Hematopoietic multipotent progenitor cell treated with erythropoietin and hydrocortisone succinate and interleukin-3 and kit ligand, for 17 days (in vitro differentiated cells): ENCODE measurements around the gene CCDC184.

Experiments used
- DNase-seq: peaks from one replicate; pipeline ENCODE4 v3.0.0-alpha.2; 2015; ENCODE audit warnings: low spot score

The CCDC184 gene

GRCh38 chr12:48179466-48179865, 4.0 kb upstream of the CCDC184 start:
- DNase-seq, result no peak

GRCh38 chr12:48180424-48180823, 3.0 kb upstream of the CCDC184 start:
- no peak for DNase-seq

GRCh38 chr12:48180857-48181495, 2.5 kb upstream of the CCDC184 start:
- DNase-seq, result no peak

GRCh38 chr12:48182631-48183030, 813 bp upstream of the CCDC184 start:
- no peak for DNase-seq

- no peak for DNase-seq
Measured at GRCh38 chr12:48183876-48184548, 568 bp downstream of the CCDC184 start.

- DNase-seq, result no peak
Measured at GRCh38 chr12:48184549-48184922, 1.1 kb downstream of the CCDC184 start.

GRCh38 chr12:48185181-48185919, 1.9 kb downstream of the CCDC184 start:
- no peak for DNase-seq

GRCh38 chr12:48187916-48188695, 4.7 kb downstream of the CCDC184 start:
- no peak for DNase-seq

GRCh38 chr12:48189331-48190125, 6.1 kb downstream of the CCDC184 start:
- DNase-seq, result peak; percentile 80

GRCh38 chr12:48191096-48191495, 7.7 kb downstream of the CCDC184 start:
- DNase-seq, result no peak

GRCh38 chr12:48192861-48193260, 9.4 kb downstream of the CCDC184 start:
- no peak for DNase-seq

- DNase-seq, result no peak
Measured at GRCh38 chr12:48193623-48194022, 10.2 kb downstream of the CCDC184 start.

- DNase-seq, result no peak
Measured at GRCh38 chr12:48194799-48195201, 11.4 kb downstream of the CCDC184 start.

GRCh38 chr12:48197549-48197970, 14.1 kb downstream of the CCDC184 start:
- peak; percentile 18 for DNase-seq

GRCh38 chr12:48197971-48198671, 14.7 kb downstream of the CCDC184 start:
- DNase-seq, result peak; percentile 84

- no peak for DNase-seq
Measured at GRCh38 chr12:48198672-48198971, 15.2 kb downstream of the CCDC184 start.

GRCh38 chr12:48198985-48199384, 15.5 kb downstream of the CCDC184 start:
- no peak for DNase-seq

GRCh38 chr12:48199774-48200221, 16.4 kb downstream of the CCDC184 start:
- no peak for DNase-seq

GRCh38 chr12:48201091-48201490, 17.6 kb downstream of the CCDC184 start:
- DNase-seq, result no peak

GRCh38 chr12:48201516-48201915, 18.1 kb downstream of the CCDC184 start:
- DNase-seq, result no peak

GRCh38 chr12:48202766-48203165, 19.3 kb downstream of the CCDC184 start:
- DNase-seq, result no peak
